Osteocyte (in vitro differentiated cells): ENCODE measurements around the gene RAB40B. TPM values are rescaled to one million over a fixed set of nuclear protein-coding genes. Genes with fewer than 3 reads are reported as not detected.

Experiments
- DNase-seq: peaks from one replicate; pipeline ENCODE4 v3.0.0; 2021; ENCODE audit warnings: mixed read lengths; ENCODE audit not compliant: unreplicated experiment; ENCODE audit errors: extremely low spot score
- H3K27ac Mint-ChIP-seq: one replicate; pipeline ENCODE4 v1.8.0; 2021; ENCODE audit warnings: mild to moderate bottlenecking, mixed read lengths; ENCODE audit not compliant: unreplicated experiment
- H3K27me3 Mint-ChIP-seq: one replicate; pipeline ENCODE4 v1.8.0; 2021; ENCODE audit warnings: mixed read lengths; ENCODE audit not compliant: unreplicated experiment
- H3K36me3 Mint-ChIP-seq: one replicate; pipeline ENCODE4 v1.8.0; 2021; ENCODE audit warnings: mixed read lengths; ENCODE audit not compliant: unreplicated experiment
- H3K4me1 Mint-ChIP-seq: one replicate; pipeline ENCODE4 v1.8.0; 2021; ENCODE audit warnings: mixed read lengths; ENCODE audit not compliant: unreplicated experiment
- H3K4me3 Mint-ChIP-seq: one replicate; pipeline ENCODE4 v1.8.0; 2021; ENCODE audit warnings: mild to moderate bottlenecking, moderate library complexity, mixed read lengths; ENCODE audit not compliant: unreplicated experiment
- H3K9me3 Mint-ChIP-seq: one replicate; pipeline ENCODE4 v1.8.0; 2021; ENCODE audit warnings: mixed read lengths; ENCODE audit not compliant: unreplicated experiment
- CTCF ChIP-seq: fragments of 200-600 bp; sonication (generic); IDR thresholded peaks from 2 replicates; pipeline ENCODE4 v1.5.0; 2021; ENCODE audit warnings: antibody characterized with exemption, mild to moderate bottlenecking, moderate library complexity
- total RNA-seq: library from RNA; stranded (reverse); gene quantifications from 2 replicates; pipeline ENCODE4 v1.2.1, GENCODE V29; 2021

Gene RAB40B
- total RNA-seq, 1 donor from 2014 or later, result 13.4 TPM

DNA sequence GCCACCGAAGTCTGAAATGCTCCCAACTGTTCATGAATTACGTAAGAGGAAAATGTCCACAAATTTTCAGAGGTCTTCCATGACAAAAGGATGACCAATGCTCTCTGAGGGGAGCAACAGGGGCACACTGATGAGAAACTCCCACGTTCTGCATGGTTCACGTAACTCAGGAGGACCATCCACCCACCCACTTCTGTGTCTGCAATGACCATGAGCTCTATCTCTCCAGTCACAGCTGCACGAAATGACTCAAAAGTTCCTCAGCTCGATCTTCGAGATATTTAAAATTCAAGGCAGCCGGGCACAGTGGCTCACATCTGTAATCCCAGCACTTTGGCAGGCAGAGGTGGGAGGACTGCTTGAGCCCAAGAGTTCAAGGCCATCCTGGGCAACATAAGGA lies 66.0 kb downstream of the RAB40B start:
- no peaks in the 10 kb centered on the region for H3K27me3 Mint-ChIP-seq
- H3K27ac Mint-ChIP-seq, result no peak overlapping the region
- TF ChIP-seq CTCF, result no peak
- H3K4me3 Mint-ChIP-seq, result no peak overlapping the region
- H3K4me1 Mint-ChIP-seq, result no peaks in the 10 kb centered on the region
- peaks cover 25% of the 10 kb centered on the region for H3K36me3 Mint-ChIP-seq
- no peak for DNase-seq
- H3K9me3 Mint-ChIP-seq, result no peaks in the 10 kb centered on the region

DNA sequence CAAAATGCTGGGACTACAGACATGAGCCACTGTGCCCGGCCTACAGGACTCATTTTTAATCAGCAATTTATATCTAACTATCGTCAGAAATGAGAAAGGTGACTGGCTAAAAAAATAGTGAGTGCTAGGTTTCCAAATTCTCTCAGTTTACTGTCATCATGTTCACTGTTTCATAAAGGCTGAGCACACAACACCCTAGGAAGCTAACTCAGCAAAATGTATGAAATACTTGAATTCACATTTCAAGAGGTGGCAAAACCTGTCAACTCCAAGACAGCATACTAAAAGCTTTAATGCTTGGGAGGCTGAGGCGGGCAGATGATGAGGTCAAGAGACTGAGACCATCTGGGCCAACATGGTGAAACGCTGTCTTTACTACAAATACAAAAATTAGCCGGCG lies 67.0 kb downstream of the RAB40B start:
- Mint-ChIP-seq H3K27ac (no peak overlapping the region), H3K9me3 (no peaks in the 10 kb centered on the region), H3K36me3 (peaks cover 33% of the 10 kb centered on the region), H3K27me3 (no peaks in the 10 kb centered on the region), H3K4me3 (no peak overlapping the region), H3K4me1 (no peaks in the 10 kb centered on the region)
- no peak for DNase-seq
- TF ChIP-seq CTCF, result no peak

DNA sequence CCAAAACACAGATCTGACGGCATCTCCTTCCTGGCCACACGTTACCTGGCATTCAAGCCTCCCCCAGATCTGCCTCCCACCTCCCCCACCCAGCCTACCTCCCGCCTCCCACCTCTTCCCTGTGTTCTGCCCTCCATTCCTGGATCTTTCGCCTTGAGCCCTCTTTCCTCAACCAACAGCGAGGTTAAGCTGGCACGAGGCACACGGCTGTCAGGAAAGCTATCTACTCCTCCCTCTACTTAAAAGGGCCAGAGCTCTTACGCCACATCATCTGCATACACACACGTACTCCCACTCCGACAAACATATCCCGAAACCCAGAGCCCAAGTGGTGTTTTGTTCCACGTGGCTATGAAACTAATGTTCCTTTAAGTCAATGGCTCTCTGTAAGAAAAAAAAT lies 68.3 kb downstream of the RAB40B start:
- TF ChIP-seq CTCF, result no peak
- H3K27ac Mint-ChIP-seq, result no peak overlapping the region
- peaks cover 34% of the 10 kb centered on the region for H3K36me3 Mint-ChIP-seq

DNA sequence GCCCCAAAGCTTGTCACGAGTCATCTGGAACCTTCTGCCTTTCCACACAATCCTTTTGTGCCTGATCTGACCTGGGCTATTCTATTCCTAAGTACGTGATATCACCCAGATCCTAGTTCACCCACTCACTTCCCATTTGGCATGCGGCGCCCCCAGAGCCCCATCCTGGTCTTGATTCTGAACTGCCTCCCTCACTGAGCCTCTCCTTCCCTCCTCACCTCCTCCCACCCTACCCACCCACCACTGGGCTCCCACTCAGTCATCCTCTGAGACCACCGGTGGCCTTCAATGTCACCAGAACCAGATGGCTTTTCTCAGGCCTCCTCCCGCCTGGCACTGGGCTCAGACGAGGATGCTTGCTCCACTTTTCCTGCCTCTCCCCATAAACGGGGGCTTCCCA lies 68.8 kb downstream of the RAB40B start:
- Mint-ChIP-seq H3K9me3 (no peaks in the 10 kb centered on the region), H3K4me3 (no peak overlapping the region), H3K27me3 (no peaks in the 10 kb centered on the region), H3K4me1 (no peaks in the 10 kb centered on the region), H3K27ac (no peak overlapping the region), H3K36me3 (peaks cover 35% of the 10 kb centered on the region)
- TF ChIP-seq CTCF, result no peak
- no peak for DNase-seq

More for the DNA sequence above, 68.3 kb downstream of the RAB40B start:
- Mint-ChIP-seq H3K27me3 (no peaks in the 10 kb centered on the region), H3K4me3 (no peak overlapping the region), H3K4me1 (no peaks in the 10 kb centered on the region), H3K9me3 (no peaks in the 10 kb centered on the region)
- no peak for DNase-seq

DNA sequence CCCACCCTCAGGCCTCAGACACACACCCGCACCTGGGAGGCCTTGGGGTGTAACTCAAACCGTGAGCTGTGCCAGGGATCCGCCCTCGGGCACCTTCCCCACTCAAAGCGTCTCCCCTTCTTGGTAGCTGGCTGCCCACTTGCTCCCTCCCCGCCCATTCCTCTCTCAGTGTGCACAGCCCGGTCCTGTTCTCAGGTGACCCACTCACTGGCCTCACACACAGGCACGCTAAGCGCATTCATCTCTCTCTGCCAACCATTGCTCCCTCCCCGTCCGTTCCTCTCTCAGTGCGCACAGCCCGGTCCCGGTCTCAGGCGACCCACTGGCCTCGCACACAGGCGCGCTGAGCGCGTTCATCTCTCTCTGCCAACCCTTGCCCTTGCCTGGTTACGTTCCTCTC lies 71.1 kb downstream of the RAB40B start:
- H3K4me3 Mint-ChIP-seq, result no peak overlapping the region
- peaks cover 33% of the 10 kb centered on the region for H3K36me3 Mint-ChIP-seq
- H3K9me3 Mint-ChIP-seq, result no peaks in the 10 kb centered on the region
- no peak for DNase-seq
- H3K27me3 Mint-ChIP-seq, result no peaks in the 10 kb centered on the region
- H3K4me1 Mint-ChIP-seq, result no peaks in the 10 kb centered on the region
- H3K27ac Mint-ChIP-seq, result no peak overlapping the region
- TF ChIP-seq CTCF, result no peak
